Measurements from ENCODE around the gene IL34.

IL34 gene

DNA sequence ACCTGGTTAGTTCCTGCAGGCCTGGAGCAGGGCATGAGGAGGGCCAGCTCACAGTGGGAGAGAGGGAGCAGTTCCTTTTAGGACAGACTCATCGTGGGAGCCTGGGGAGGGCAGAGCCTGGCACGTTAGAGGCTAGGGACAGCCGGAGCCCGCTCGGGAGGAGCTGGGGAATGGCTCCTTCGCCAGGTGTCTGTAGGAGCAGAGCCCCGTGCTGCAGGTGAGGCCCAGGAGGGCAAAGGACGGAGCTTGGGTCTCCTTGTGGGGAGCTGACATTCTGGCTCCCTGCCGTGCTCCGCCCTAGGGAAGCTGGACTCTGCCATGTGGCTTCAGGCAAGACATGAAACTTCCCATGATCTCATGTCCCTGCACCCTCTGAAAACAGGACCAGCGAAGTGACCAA lies 58.2 kb downstream of the IL34 start:
- H3K4me1 ChIP-seq (ENCODE audit: low read length), result no peaks in the 10 kb centered on the region
- no peaks in the 10 kb centered on the region for H4K20me1 ChIP-seq (ENCODE audit: insufficient read depth, low read length)
- no peaks in the 10 kb centered on the region for H3K79me2 ChIP-seq (ENCODE audit: low read length)
- no peak overlapping the region for H3K4me2 ChIP-seq (ENCODE audit: low read length)
- TF ChIP-seq EZH2phosphoT487 (IDR thresholded peaks at IDR 0.05; ENCODE audit: low read depth) (no peak), CTCF (IDR thresholded peaks at IDR 0.05; ENCODE audit: low read depth, low read length) (no peak)
- H3K4me3 ChIP-seq (ENCODE audit: low read length), result no peak overlapping the region
- H3K9ac ChIP-seq (ENCODE audit: low read length), result no peak overlapping the region
- H3K36me3 ChIP-seq (replicated peaks; ENCODE audit: low read depth, low read length), result no peaks in the 10 kb centered on the region
- no peak overlapping the region for H2AFZ ChIP-seq (ENCODE audit: low read depth, low read length)
- H3K27me3 ChIP-seq (ENCODE audit: low read depth, low read length), result no peaks in the 10 kb centered on the region
- H3K27ac ChIP-seq (ENCODE audit: low read length), result no peak overlapping the region
- H3K9me3 ChIP-seq (ENCODE audit: insufficient read depth, low read length), result no peaks in the 10 kb centered on the region

- no peak overlapping the region for H3K4me2 ChIP-seq (ENCODE audit: low read length)
- no peak overlapping the region for H3K4me3 ChIP-seq (ENCODE audit: low read length)
- TF ChIP-seq CTCF (IDR thresholded peaks at IDR 0.05; ENCODE audit: low read depth, low read length), result no peak
- no peak for TF ChIP-seq EZH2phosphoT487 (IDR thresholded peaks at IDR 0.05; ENCODE audit: low read depth)
- no peaks in the 10 kb centered on the region for H3K9me3 ChIP-seq (ENCODE audit: insufficient read depth, low read length)
- no peak overlapping the region for H3K27ac ChIP-seq (ENCODE audit: low read length)
- no peaks in the 10 kb centered on the region for H3K36me3 ChIP-seq (replicated peaks; ENCODE audit: low read depth, low read length)
- H3K79me2 ChIP-seq (ENCODE audit: low read length), result no peaks in the 10 kb centered on the region
- H3K9ac ChIP-seq (ENCODE audit: low read length), result no peak overlapping the region
- no peaks in the 10 kb centered on the region for H3K4me1 ChIP-seq (ENCODE audit: low read length)
- no peaks in the 10 kb centered on the region for H3K27me3 ChIP-seq (ENCODE audit: low read depth, low read length)
- no peak overlapping the region for H2AFZ ChIP-seq (ENCODE audit: low read depth, low read length)
- H4K20me1 ChIP-seq (ENCODE audit: insufficient read depth, low read length), result no peaks in the 10 kb centered on the region
Observed at GRCh38 chr16:70705056-70705455, 58.7 kb downstream of the IL34 start.

DNA sequence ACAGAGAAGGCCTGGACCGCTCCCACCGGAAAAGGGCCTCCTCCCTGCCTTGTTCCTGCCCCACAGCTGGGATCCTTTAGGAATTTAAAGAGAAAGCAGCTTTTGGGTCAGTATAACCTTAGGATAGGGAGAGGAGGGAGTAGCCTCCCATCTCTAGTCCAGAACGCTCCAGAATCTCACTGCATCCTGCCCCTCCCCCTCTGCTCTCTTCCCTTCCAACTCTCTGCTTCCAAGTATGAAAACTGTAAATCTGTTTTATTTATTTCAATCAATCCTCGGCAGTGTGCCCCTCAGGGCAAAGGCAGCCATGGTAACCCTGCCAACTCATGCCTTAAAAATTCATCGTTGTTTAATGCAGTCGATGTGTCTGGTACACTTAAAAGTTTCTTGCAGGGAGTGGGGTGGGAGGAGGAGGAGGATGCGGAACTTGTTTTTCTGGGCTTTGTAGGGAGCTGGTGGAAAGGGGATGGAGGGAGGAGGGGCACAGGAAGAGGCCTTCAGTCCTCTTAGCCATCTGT lies 60.6 kb downstream of the IL34 start:
- H4K20me1 ChIP-seq (ENCODE audit: insufficient read depth, low read length), result no peaks in the 10 kb centered on the region
- no peak overlapping the region for H3K4me2 ChIP-seq (ENCODE audit: low read length)
- no peaks in the 10 kb centered on the region for H3K4me1 ChIP-seq (ENCODE audit: low read length)
- no peak overlapping the region for H3K4me3 ChIP-seq (ENCODE audit: low read length)
- no peak overlapping the region for H3K9ac ChIP-seq (ENCODE audit: low read length)
- no peaks in the 10 kb centered on the region for H3K36me3 ChIP-seq (replicated peaks; ENCODE audit: low read depth, low read length)
- no peak for TF ChIP-seq EZH2phosphoT487 (IDR thresholded peaks at IDR 0.05; ENCODE audit: low read depth)
- no peak for TF ChIP-seq CTCF (IDR thresholded peaks at IDR 0.05; ENCODE audit: low read depth, low read length)
- no peaks in the 10 kb centered on the region for H3K79me2 ChIP-seq (ENCODE audit: low read length)
- no peak overlapping the region for H2AFZ ChIP-seq (ENCODE audit: low read depth, low read length)
- H3K27me3 ChIP-seq (ENCODE audit: low read depth, low read length), result no peaks in the 10 kb centered on the region
- H3K9me3 ChIP-seq (ENCODE audit: insufficient read depth, low read length), result no peaks in the 10 kb centered on the region
- H3K27ac ChIP-seq (ENCODE audit: low read length), result no peak overlapping the region

DNA sequence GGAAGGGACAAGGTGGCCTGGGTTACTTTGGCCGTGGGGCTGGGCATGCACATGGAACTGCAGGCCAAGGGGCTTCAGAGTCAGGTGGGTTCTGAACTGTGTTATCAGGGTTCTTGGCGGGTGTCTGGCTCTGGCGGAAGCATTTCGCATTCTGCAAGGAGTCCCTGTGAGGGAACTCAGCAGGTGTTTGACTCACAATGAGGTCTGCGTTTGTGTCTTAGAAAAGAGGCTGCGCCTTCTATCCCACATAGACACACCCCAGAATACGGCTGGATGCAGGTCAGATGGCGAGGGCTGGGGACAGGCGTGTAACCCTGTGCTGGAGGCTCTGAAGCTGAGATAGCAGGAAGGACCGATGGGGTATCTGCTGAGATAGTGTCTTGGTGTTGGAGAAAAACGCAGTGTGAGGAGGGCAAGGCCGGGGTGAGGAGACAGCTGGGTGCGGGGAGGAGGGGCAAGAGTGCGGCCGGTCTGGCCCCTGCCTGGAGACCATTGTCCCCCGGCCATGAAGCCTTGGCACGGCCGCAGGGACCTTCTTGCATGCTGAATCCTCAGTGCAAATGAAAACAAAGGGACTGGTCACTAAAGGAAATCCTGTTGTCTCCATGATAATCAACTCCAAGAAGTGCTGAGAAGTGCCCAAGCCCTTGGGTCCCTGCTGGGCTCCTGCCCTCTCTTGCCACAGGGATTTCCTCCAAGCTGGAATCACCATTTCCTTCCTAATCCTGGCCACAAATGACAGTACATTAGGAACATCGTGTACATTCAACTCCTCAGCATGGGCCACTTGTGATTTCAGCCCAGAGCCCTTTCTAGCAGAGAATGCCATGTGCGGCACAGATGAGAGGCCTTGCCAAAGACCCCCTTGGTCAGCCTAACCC lies 62.2 kb downstream of the IL34 start:
- Histone ChIP-seq H3K9ac (ENCODE audit: low read length) (no peak overlapping the region), H3K9me3 (ENCODE audit: insufficient read depth, low read length) (no peaks in the 10 kb centered on the region), H3K36me3 (replicated peaks; ENCODE audit: low read depth, low read length) (no peaks in the 10 kb centered on the region), H2AFZ (ENCODE audit: low read depth, low read length) (no peak overlapping the region), H3K27ac (ENCODE audit: low read length) (no peak overlapping the region), H3K4me3 (ENCODE audit: low read length) (no peak overlapping the region), H4K20me1 (ENCODE audit: insufficient read depth, low read length) (no peaks in the 10 kb centered on the region), H3K4me1 (ENCODE audit: low read length) (no peaks in the 10 kb centered on the region), H3K27me3 (ENCODE audit: low read depth, low read length) (no peaks in the 10 kb centered on the region), H3K79me2 (ENCODE audit: low read length) (no peaks in the 10 kb centered on the region), H3K4me2 (ENCODE audit: low read length) (no peak overlapping the region)
- TF ChIP-seq CTCF (IDR thresholded peaks at IDR 0.05; ENCODE audit: low read depth, low read length), result no peak
- TF ChIP-seq EZH2phosphoT487 (IDR thresholded peaks at IDR 0.05; ENCODE audit: low read depth), result no peak
